ENCODE data around the gene JAKMIP1.

The JAKMIP1 gene

GRCh38 chr4:6201580-6202091, 1.3 kb upstream of the JAKMIP1 start:
- no peak for DNase-seq

GRCh38 chr4:6200922-6201362, 593 bp upstream of the JAKMIP1 start:
- DNase-seq: no peak

GRCh38 chr4:6199422-6199921, 877 bp downstream of the JAKMIP1 start:
- no peak for DNase-seq

DNA sequence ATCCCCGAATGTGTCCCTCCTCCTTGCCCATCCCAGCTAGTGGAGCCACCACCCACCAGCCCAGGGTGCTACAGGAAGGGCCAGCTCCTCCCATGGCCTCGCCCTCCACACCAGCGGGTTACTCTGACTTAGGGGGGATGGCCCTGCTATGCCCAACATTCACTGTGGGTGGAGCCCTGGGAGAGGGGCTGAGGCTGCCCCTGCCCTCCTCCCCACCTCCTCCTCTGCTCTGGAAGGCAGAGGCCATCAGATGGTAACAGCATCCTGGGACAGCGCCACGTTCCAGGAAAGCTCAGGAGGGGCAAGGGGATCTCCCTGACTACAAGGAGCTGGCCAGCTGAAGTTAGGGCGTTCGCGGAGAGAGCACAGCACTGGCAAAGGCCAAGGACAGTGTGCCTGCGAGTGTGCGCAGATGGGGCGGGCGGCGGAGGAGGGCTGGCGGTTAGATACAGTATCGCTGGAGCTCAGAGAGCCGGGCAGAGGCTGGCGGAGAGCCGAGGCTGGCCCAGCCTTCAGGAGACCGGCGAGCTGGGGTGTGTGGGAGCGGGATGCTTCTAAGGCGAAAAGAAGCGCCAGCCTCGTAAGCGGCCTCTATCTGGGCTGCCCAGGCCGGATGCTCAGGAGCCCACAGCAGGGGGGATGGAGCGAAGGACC, 1.5 kb downstream of the JAKMIP1 start:
- no peak for DNase-seq

- DNase-seq: no peak
Measured at GRCh38 chr4:6198278-6198677, 2.1 kb downstream of the JAKMIP1 start.

DNA sequence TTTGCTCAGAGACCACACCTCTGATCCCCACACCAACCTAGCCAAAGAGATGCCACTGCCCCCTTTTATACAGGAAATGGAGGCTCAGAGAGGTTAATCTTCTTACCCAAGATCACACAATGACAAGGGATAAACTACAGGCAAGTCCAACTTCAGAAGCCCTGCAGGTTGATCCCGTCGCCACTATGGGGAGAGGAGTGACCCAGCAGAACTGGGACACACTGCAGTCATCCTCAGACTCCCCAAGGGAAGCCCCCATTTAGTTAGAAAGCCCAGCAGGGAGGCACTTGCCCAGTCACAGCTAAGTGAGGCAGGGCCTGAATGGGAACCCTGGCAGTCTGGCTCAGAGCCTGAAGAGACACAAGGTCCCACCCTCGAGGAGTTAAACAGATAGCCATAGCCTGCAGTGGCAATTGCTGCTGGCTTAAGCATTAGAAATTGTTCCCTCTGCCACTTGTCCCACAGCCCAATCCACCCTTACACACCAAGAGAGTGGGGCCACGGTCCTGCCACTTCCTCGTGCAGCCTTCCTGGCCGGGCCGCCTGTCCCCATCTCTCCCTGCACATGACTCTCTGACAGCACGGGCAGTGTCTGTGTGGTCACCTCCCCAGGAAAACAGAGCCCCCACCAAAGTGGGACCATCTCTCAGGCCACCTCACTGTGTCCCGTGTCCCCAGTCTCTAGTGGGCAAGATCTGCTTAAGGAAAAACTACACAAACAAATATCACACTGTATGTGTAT, 2.7 kb downstream of the JAKMIP1 start:
- no peak for DNase-seq

- no peak for DNase-seq
Measured at GRCh38 chr4:6196871-6197270, 3.5 kb downstream of the JAKMIP1 start.

DNA sequence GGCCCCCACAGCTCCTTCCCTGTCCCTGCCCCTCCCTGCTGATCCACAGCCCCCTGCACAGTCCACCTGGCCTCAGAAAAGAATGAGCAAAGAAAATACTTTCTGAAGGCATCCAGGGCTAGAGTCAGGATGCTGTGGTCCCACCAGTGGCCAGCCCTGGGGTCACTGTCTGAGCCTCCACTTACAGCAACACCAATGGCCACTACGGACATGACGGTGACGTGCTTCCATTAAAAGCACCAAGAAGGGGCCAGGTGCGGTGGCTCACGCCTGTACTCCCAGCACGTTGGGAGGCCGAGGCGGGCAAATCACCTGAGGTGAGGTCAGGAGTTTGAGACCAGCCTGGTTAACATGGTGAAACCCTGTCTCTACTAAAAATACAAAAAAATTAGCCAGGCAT, 4.0 kb downstream of the JAKMIP1 start:
- DNase-seq: no peak

DNA sequence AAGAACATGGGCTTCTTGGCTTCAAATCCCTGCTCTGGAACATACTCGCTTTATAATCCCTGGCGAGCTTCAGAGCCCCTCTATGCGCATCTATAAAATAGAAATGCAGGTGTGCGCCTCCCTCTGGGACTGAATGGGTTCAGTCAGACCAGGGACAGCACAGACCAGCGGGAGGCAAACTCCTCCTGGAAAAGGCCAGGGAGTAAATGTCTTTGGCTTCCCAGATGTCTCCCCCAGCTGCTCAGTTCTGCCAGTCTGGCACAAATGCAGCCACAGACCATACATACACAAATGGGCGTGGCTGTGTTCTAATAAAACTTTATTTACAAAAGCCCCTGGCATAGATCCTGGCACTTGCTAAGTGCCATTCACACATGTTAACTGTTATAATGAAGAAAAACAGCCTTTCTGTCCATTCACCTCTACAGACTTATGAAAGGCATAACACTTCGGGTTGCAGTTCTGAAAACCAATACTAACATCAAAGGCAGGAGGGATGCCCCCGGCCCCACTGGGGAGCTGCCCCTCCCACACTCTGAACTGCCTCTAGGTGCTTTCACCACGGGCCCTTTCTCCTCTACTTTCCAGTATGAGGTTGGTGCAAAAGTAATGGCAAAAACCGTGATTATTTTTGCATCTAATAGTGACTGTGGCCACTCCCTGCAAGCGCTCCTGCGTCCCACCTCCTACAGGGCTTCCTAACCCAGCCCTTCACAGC, 4.6 kb downstream of the JAKMIP1 start:
- DNase-seq: no peak

GRCh38 chr4:6194458-6195195, 5.7 kb downstream of the JAKMIP1 start:
- no peak for DNase-seq

DNA sequence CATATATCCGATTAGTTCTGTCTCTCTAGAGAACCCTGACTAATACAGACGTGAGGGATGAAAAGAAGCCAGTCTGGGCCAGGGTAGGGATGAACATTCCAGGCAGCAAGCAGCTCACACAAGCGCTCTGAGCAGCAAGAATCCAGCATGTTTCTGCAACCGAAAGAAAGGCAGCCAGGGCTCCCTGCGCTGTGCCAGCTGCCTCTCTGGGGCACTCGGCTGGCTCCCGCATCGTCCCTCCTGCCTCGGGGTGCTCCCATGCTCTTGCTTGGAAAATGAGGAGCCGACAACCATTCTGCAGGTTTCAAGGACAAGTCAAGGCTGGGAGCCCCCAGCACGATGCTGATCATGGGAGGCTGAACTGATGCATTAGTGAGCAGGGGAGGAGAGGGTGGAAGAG, 7.0 kb downstream of the JAKMIP1 start:
- no peak for DNase-seq

DNA sequence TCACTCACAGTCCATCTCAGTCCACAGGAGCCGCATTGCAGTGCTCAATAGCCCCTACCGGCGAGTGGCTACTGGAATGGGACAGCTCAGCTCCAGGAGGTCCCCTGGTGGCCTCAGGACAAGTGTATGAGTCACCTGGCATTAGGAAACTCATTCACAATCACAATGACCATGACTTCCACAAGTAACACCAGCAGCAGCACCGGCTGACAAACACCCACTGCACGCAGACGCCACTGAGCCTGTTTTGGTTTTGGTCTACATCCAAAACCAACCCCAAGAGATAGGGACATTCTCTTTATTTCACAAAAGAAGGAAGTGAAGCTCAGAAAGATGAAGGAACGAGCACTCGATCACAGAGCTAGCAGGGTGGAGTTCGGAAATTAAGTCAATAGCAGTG, 8.1 kb downstream of the JAKMIP1 start:
- no peak for DNase-seq

GRCh38 chr4:6191448-6192130, 8.8 kb downstream of the JAKMIP1 start:
- DNase-seq: no peak

GRCh38 chr4:6190486-6190885, 9.9 kb downstream of the JAKMIP1 start:
- DNase-seq: no peak

- no peak for DNase-seq
Measured at GRCh38 chr4:6189511-6189910, 10.8 kb downstream of the JAKMIP1 start.

GRCh38 chr4:6188687-6189305, 11.6 kb downstream of the JAKMIP1 start:
- peak; percentile 9 for DNase-seq

DNA sequence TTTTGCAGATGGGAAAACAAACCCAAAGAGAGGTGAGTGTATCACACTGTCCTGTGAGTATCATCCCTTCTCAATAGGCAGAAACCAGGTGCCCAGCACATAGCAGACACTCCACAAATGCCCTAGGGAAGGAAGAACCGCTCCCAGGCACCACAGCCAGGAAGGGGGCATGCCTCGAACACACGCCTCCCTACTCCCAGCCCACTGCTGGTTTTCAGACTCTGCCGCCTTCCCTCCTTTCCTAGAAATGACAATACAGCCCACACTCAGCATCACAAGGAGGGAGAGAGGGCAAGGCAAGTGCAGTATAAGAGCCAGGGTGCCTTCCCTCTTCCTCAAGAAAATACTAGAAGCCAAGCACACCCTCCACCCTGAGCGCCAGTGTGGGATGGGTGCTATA, 16.2 kb downstream of the JAKMIP1 start:
- no peak for DNase-seq

DNA sequence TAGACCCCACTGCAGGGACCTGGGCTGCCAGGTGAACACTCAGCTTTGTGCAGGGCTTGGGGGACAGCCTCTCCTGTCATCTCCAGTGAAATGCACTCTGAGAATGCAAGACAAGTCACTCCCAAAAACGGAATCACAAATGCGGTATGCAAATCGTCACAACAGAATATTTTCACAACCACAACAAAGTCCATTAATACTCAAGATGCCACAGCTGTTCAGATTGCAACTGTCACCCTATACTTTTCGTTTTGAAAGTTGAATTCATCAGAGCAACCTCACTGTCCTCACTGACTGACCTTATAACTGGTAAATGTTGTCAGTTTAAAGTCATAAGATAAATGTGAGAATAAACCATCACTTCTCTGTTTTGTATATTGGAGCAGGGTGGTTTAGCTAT, 16.6 kb downstream of the JAKMIP1 start:
- no peak for DNase-seq

- DNase-seq: no peak
Measured at GRCh38 chr4:6182376-6183280, 17.7 kb downstream of the JAKMIP1 start.
